GM12875 (cell line): ENCODE results near the gene ITLN1.
"Not testable (repeated sequence)": the region's sequence is repeated elsewhere in the genome, so short reads cannot be mapped to it uniquely, and the experiment has no call there.

Experiments
- H3K4me3 ChIP-seq: one replicate; pipeline ENCODE4 v1.5.1; 2011; ENCODE audit warnings: low read depth, low read length, control low read depth
- TF ChIP-seq, protein P1 (sequence below): IDR thresholded peaks from 2 replicates; pipeline ENCODE4 v1.5.1; 2011; ENCODE audit warnings: low read depth, mild to moderate bottlenecking, control low read depth, inconsistent platforms, low read length, moderate library complexity, borderline replicate concordance; ENCODE audit not compliant: insufficient read depth

ITLN1 gene

DNA sequence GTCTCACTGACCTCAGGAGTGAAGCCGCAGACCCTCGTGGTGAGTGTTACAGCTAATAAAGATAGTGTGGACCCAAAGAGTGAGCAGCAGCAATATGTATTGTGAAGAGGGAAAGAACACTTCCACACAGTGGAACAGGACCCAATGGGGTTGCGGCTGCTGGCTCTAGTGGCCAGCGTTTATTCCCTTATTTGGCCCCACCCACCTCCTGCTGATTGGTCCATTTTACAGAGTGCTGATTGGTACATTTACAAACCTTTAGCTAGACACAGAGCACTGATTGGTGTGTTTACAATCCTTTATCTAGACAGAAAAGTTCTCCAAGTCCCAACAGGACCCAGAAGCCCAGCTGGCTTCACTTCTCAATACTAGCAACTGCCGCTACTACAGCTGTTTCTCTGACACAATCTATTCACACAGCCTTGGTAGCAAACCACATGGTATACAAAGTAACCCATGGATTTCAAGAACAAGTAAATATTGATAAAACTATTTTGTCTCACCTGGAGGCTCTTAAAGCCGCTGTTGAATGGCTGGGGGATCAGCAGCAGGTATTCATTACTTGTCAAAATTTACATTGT, 25.3 kb upstream of the ITLN1 start:
- no peak overlapping the region for H3K4me3 ChIP-seq
- TF ChIP-seq, protein P1, sequence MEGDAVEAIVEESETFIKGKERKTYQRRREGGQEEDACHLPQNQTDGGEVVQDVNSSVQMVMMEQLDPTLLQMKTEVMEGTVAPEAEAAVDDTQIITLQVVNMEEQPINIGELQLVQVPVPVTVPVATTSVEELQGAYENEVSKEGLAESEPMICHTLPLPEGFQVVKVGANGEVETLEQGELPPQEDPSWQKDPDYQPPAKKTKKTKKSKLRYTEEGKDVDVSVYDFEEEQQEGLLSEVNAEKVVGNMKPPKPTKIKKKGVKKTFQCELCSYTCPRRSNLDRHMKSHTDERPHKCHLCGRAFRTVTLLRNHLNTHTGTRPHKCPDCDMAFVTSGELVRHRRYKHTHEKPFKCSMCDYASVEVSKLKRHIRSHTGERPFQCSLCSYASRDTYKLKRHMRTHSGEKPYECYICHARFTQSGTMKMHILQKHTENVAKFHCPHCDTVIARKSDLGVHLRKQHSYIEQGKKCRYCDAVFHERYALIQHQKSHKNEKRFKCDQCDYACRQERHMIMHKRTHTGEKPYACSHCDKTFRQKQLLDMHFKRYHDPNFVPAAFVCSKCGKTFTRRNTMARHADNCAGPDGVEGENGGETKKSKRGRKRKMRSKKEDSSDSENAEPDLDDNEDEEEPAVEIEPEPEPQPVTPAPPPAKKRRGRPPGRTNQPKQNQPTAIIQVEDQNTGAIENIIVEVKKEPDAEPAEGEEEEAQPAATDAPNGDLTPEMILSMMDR: no peak

DNA sequence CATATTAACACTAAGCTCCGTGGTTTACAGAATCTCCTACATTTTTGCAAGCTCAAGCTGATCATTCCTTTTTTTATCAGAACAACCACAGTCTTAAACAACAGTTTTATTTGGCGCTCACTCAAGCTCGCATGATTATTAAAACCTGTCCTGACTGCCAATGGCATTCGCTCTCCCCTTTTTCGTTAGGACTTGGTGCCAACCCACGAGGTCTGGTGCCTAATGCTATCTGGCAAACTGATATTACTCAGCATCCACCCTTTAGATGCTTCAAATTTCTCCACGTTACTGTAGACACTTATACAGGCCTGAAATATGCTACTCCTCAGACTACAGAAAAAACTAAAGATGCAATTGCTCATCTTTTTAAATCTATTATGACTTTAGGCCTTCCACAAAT, 23.0 kb upstream of the ITLN1 start:
- H3K4me3 ChIP-seq: no peak overlapping the region
- TF ChIP-seq, protein P1: no peak

DNA sequence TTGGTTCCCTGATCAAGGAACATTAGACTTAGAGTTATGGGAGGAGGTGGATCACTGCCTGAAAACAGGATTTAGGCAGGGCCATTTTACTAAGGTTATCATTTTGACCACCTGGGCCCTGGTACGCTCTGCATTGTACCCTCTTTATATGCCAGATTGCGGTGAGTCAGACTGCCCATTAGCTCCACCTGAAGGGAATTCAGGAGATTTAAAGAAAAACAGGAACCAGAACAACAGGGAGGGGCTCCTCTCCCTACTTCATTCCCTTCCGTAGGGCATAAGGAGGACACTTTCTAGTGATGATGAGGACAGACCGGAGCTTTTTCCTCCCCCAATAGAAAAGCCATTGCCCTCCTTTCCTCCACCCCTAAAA, 20.6 kb upstream of the ITLN1 start:
- H3K4me3 ChIP-seq: no peak overlapping the region
- TF ChIP-seq, protein P1: no peak

DNA sequence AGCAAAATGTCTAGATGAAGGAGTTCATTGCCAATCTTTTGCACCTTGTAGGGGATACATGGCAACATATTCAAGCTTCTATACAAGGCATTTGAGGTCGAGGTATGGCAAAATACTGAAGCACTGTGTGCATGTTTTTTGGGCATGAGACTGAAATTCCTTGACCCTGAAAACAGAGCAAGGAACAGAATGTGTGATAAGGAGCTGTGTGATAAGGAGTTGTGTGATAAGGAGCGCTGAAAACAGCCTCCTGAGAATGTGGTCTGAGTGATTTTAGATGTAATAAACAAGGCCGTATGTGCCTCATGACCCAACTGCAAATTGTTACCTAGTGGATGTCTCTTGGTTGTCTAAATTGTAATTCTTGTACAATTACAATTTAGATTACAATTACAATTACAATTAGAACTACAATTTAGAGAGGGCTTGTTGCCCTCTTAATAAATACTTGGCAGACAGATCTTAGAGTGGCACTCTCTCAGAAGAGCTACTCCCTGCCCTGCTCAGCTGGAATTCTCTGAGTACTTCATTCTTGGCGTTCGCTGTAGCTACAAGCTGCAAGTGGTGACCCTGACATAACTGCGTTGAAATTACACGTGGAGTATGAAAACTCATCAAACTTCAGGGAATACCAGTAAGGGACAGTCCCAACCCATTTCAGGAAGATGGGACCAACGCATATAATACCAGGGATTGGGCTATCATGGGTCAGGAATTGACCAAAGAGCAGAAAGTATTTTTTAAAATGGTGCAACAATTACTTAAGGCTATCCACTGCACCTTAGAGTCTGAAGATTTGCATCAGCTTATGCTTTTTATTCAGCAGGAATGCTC, 20.0 kb upstream of the ITLN1 start:
- H3K4me3 ChIP-seq: no peak overlapping the region
- TF ChIP-seq, protein P1: no peak

DNA sequence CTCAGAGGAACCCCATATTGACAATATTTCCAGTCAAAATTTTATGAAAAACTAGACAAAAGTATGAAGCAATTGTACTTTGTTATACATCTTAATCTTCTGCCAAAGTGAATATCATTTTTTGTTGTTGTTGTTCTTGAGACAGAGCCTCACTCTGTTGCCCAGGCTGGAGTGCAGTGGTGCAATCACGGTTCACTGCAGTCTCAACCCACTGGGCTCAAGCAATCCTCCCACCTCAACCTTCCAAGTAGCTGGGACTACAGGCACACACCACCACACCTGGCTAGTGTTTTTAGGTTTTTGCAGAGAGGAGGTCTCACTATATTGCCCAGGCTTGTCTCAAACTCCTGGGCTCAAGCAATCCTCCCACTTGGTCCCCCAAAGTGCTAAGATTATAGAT, 17.3 kb upstream of the ITLN1 start:
- not testable (repeated sequence) for H3K4me3 ChIP-seq

DNA sequence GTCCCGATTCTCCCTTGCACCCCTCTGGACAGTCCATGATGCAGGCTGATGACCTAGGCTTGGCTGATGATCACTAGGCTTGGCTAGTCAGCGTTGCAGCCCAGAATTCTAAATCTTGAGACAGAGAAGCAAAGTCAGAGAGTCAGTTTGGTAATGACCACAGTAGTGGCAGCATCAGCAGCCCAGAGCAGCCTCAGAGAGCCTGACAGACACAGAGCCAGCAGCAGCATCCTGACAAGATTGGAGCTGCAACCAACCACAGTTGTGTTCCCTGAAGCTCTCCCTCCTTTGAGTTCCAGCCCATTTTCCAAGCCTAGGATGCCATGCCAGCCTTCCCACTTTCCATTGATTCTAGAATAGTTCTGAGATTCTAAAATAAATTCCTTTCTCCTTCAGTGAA, 16.8 kb upstream of the ITLN1 start:
- no peak overlapping the region for H3K4me3 ChIP-seq
- TF ChIP-seq, protein P1: no peak

DNA sequence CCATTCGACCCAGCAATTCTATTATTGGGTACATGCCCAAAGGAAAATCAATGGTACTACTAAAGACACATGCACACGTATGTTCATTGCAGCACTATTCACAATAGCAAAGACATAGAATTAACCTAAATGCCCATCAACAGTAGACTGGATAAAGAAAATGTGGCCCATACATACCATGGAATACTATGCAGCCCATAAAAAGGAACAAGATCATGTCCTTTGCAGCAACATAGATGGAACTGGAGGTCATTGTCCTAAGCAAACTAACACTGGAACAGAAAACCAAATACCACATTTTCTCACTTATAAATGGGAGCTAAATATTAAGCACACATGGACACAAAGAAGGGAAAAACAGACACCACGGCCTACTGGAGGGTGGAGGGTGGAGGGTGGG, 15.7 kb upstream of the ITLN1 start:
- not testable (repeated sequence) for H3K4me3 ChIP-seq

DNA sequence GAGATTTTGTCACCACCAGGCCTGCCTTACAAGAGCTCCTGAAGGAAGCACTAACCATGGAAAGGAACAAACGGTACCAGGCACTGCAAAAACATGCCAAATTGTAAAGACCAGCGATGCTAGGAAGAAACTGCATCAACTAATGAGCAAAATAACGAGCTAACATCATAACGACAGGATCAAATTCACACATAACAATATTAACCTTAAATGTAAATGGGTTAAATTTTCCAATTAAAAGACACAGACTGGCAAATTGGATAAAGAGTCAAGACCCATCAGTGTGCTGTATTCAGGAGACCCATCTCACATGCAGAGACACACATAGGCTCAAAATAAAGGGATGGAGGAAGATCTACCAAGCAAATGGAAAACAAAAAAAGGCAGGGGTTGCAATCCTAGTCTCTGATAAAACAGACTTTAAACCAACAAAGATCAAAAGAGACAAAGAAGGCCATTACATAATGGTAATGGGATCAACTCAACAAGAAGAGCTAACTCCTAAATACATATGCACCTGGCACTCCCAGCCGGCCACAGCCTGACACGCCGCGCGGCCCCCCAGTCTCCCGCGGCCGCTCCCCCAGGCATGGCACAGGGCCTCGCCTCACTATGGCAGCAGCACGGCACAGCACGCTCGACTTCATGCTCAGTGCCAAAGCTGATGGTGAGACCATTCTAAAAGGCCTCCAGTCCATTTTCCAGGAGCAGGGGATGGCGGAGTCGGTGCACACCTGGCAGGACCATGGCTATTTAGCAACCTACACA, 9.6 kb upstream of the ITLN1 start:
- not testable (repeated sequence) for H3K4me3 ChIP-seq
